OCI-LY3 (cell line): ENCODE results near the gene STK4.

Experiments
- H2AFZ ChIP-seq: fragments of 200-600, 300-600 bp; shearing (Covaris generic); 2 replicates; pipeline ENCODE4 v1.6.0; 2014; ENCODE audit warnings: antibody characterized with exemption, low read depth, low read length
- H3K27ac ChIP-seq: fragments of 200-600, 300-600 bp; sonication (generic); 2 replicates; pipeline ENCODE4 v1.5.1; 2014; ENCODE audit warnings: mild to moderate bottlenecking, low read length, moderate library complexity, mixed read lengths
- H3K27me3 ChIP-seq: fragments of 200-600, 300-600 bp; sonication (generic); 2 replicates; pipeline ENCODE4 v1.6.1; 2014; ENCODE audit warnings: low read depth, low read length, mixed read lengths
- H3K36me3 ChIP-seq: fragments of 200-600, 300-600 bp; sonication (generic); replicated peaks from 2 replicates; pipeline ENCODE3; 2014; ENCODE audit warnings: low read depth, low read length, mixed read lengths
- H3K4me1 ChIP-seq: fragments of 300-600, 200-600 bp; sonication (generic); 2 replicates; pipeline ENCODE4 v1.6.1; 2014; ENCODE audit warnings: low read length, mixed read lengths
- H3K4me2 ChIP-seq: fragments of 200-600, 300-600 bp; sonication (generic); 2 replicates; pipeline ENCODE4 v1.6.1; 2014; ENCODE audit warnings: low read length, mixed read lengths
- H3K4me3 ChIP-seq: fragments of 300-600, 200-600 bp; sonication (generic); 2 replicates; pipeline ENCODE4 v1.5.1; 2014; ENCODE audit warnings: antibody characterized with exemption, mild to moderate bottlenecking, low read length, moderate library complexity
- H3K79me2 ChIP-seq: fragments of 300-600, 200-600 bp; shearing (Covaris generic); 2 replicates; pipeline ENCODE4 v1.6.1; 2014; ENCODE audit warnings: mild to moderate bottlenecking, low read length, mixed read lengths
- H3K9ac ChIP-seq: fragments of 300-600, 200-600 bp; shearing (Covaris generic); 2 replicates; pipeline ENCODE4 v1.6.0; 2014; ENCODE audit warnings: mild to moderate bottlenecking, low read length, moderate library complexity
- H3K9me3 ChIP-seq: fragments of 200-600, 300-600 bp; shearing (Covaris generic); 2 replicates; pipeline ENCODE4 v1.6.1; 2014; ENCODE audit warnings: low read length, mixed read lengths; ENCODE audit not compliant: insufficient read depth
- H4K20me1 ChIP-seq: fragments of 200-600, 300-600 bp; sonication (generic); 2 replicates; pipeline ENCODE4 v1.6.1; 2016; ENCODE audit warnings: low read length, mixed read lengths; ENCODE audit not compliant: insufficient read depth
- EZH2phosphoT487 ChIP-seq: fragments of 200-600 bp; shearing (Covaris generic); IDR thresholded peaks from 2 replicates; pipeline ENCODE4 v1.6.1; 2018; ENCODE audit warnings: antibody characterized with exemption, mixed run types, low read depth
- TF ChIP-seq, protein P1 (sequence below): fragments of 200-600, 300-600 bp; sonication (generic); IDR thresholded peaks from 2 replicates; pipeline ENCODE4 v1.5.1; 2014; ENCODE audit warnings: antibody characterized with exemption, low read length, low read depth

The STK4 gene

GRCh38 chr20:44965651-44966029, 672 bp upstream of the STK4 start:
- peaks cover 41% of the 10 kb centered on the region for H3K4me1 ChIP-seq
- H3K27me3 ChIP-seq: no peaks in the 10 kb centered on the region
- peak overlapping the region; percentile 78 for H3K9ac ChIP-seq
- H3K27ac ChIP-seq: peak overlapping the region; percentile 92
- no peaks in the 10 kb centered on the region for H3K9me3 ChIP-seq
- TF ChIP-seq, protein P1, sequence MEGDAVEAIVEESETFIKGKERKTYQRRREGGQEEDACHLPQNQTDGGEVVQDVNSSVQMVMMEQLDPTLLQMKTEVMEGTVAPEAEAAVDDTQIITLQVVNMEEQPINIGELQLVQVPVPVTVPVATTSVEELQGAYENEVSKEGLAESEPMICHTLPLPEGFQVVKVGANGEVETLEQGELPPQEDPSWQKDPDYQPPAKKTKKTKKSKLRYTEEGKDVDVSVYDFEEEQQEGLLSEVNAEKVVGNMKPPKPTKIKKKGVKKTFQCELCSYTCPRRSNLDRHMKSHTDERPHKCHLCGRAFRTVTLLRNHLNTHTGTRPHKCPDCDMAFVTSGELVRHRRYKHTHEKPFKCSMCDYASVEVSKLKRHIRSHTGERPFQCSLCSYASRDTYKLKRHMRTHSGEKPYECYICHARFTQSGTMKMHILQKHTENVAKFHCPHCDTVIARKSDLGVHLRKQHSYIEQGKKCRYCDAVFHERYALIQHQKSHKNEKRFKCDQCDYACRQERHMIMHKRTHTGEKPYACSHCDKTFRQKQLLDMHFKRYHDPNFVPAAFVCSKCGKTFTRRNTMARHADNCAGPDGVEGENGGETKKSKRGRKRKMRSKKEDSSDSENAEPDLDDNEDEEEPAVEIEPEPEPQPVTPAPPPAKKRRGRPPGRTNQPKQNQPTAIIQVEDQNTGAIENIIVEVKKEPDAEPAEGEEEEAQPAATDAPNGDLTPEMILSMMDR: no peak
- TF ChIP-seq EZH2phosphoT487: no peak
- H3K36me3 ChIP-seq: peaks cover 27% of the 10 kb centered on the region
- peak overlapping the region; percentile 84 for H3K4me3 ChIP-seq
- no peaks in the 10 kb centered on the region for H4K20me1 ChIP-seq
- peaks cover 58% of the 10 kb centered on the region for H3K79me2 ChIP-seq
- H2AFZ ChIP-seq: peak overlapping the region; percentile 83
- H3K4me2 ChIP-seq: peak overlapping the region; percentile 80

GRCh38 chr20:44967207-44967807, 995 bp downstream of the STK4 start:
- no peaks in the 10 kb centered on the region for H3K27me3 ChIP-seq
- H4K20me1 ChIP-seq: no peaks in the 10 kb centered on the region
- peak overlapping the region; percentile 95 for H3K9ac ChIP-seq
- TF ChIP-seq, protein P1: no peak
- no peak for TF ChIP-seq EZH2phosphoT487
- peaks cover 45% of the 10 kb centered on the region for H3K4me1 ChIP-seq
- H3K27ac ChIP-seq: peak overlapping the region; percentile 92
- H3K79me2 ChIP-seq: peaks cover 70% of the 10 kb centered on the region
- H3K4me3 ChIP-seq: peak overlapping the region; percentile 84
- H3K9me3 ChIP-seq: no peaks in the 10 kb centered on the region
- H2AFZ ChIP-seq: no peak overlapping the region
- H3K4me2 ChIP-seq: peak overlapping the region; percentile 92
- peaks cover 31% of the 10 kb centered on the region for H3K36me3 ChIP-seq

GRCh38 chr20:44969300-44969894, 3.1 kb downstream of the STK4 start:
- Histone ChIP-seq H2AFZ (no peak overlapping the region), H3K27me3 (no peaks in the 10 kb centered on the region), H3K4me1 (peaks cover 50% of the 10 kb centered on the region), H4K20me1 (0 out of 2 replicates have a peak, but pooled peaks cover 5% of the 10 kb centered on the region), H3K9me3 (no peaks in the 10 kb centered on the region), H3K4me3 (peak overlapping the region; percentile 84), H3K36me3 (peaks cover 49% of the 10 kb centered on the region), H3K9ac (peak overlapping the region; percentile 95), H3K27ac (peak overlapping the region; percentile 92), H3K4me2 (peak overlapping the region; percentile 92), H3K79me2 (peaks cover 91% of the 10 kb centered on the region)
- TF ChIP-seq, protein P1: no peak
- no peak for TF ChIP-seq EZH2phosphoT487

- Histone ChIP-seq H3K4me2 (peak overlapping the region; percentile 92), H3K27me3 (no peaks in the 10 kb centered on the region), H2AFZ (no peak overlapping the region), H3K79me2 (peaks cover 96% of the 10 kb centered on the region), H3K4me3 (peak overlapping the region; percentile 84), H3K9me3 (no peaks in the 10 kb centered on the region), H3K36me3 (peaks cover 57% of the 10 kb centered on the region), H3K4me1 (peaks cover 56% of the 10 kb centered on the region), H3K27ac (peak overlapping the region; percentile 92), H3K9ac (peak overlapping the region; percentile 95), H4K20me1 (0 out of 2 replicates have a peak, but pooled peaks cover 11% of the 10 kb centered on the region)
- TF ChIP-seq, protein P1: no peak
- TF ChIP-seq EZH2phosphoT487: no peak
Measured at GRCh38 chr20:44970243-44970757, 4.0 kb downstream of the STK4 start.
